HepG2 (cell line): ENCODE measurements around the gene TCOF1. TPM values are rescaled to one million over a fixed set of nuclear protein-coding genes. Genes with fewer than 3 reads are reported as not detected.
A peak's percentile ranks its signal among the peaks of the same experiment; 100 is the strongest.

Experiments
- CSRNP2 ChIP-seq: sonication (generic); formaldehyde crosslinking; conservative IDR thresholded peaks from 2 replicates; pipeline ENCODE4 v1.8.0; 2022; ENCODE audit warnings: low read depth, missing genetic modification reagents
- ERF ChIP-seq: IDR thresholded peaks from 2 replicates; pipeline ENCODE4 v1.6.1; 2018; ENCODE audit warnings: missing biosample characterization, missing genetic modification reagents
- GFI1 ChIP-seq: sonication (generic); formaldehyde crosslinking; IDR thresholded peaks from 2 replicates; pipeline ENCODE4 v1.5.0; 2020; ENCODE audit warnings: missing genetic modification reagents, mild to moderate bottlenecking, borderline replicate concordance
- HCFC1 ChIP-seq: fragments of 150-350 bp; IDR thresholded peaks from 2 replicates; pipeline ENCODE4 v1.6.1; 2014; ENCODE audit warnings: low read depth, low read length
- KMT2A ChIP-seq: sonication (generic); formaldehyde crosslinking; IDR thresholded peaks from 2 replicates; pipeline ENCODE4 v1.4.0; 2020; ENCODE audit warnings: missing genetic modification reagents
- MTF2 ChIP-seq: sonication (generic); formaldehyde crosslinking; IDR thresholded peaks from 2 replicates; pipeline ENCODE4 v1.5.0; 2020; ENCODE audit warnings: missing genetic modification reagents, borderline replicate concordance
- PBX3 ChIP-seq: sonication (generic); formaldehyde crosslinking; IDR thresholded peaks from 2 replicates; pipeline ENCODE4 v1.8.1; 2023; ENCODE audit warnings: missing genetic modification reagents, inconsistent platforms, borderline replicate concordance
- PRMT3 ChIP-seq: sonication (generic); formaldehyde crosslinking; IDR thresholded peaks from 2 replicates; pipeline ENCODE4 v1.8.1; 2022; ENCODE audit warnings: low read depth, mild to moderate bottlenecking, moderate library complexity, missing genetic modification reagents, borderline replicate concordance
- SMARCC2 ChIP-seq: fragments of 450-650 bp; IDR thresholded peaks from 2 replicates; pipeline ENCODE4 v1.6.1; 2017; ENCODE audit warnings: antibody characterized with exemption, mild to moderate bottlenecking
- SNAPC2 ChIP-seq: sonication (generic); formaldehyde crosslinking; IDR thresholded peaks from 2 replicates; pipeline ENCODE4 v1.8.1; 2022; ENCODE audit warnings: mild to moderate bottlenecking, missing genetic modification reagents
- ZBTB7B ChIP-seq: sonication (generic); formaldehyde crosslinking; IDR thresholded peaks from 2 replicates; pipeline ENCODE4 v1.4.0; 2020; ENCODE audit warnings: missing genetic modification reagents
- ZKSCAN8 ChIP-seq: IDR thresholded peaks from 2 replicates; pipeline ENCODE4 v1.6.1; 2016; ENCODE audit warnings: borderline replicate concordance, missing genetic modification reagents, missing compliant biosample characterization
- ZNF10 ChIP-seq: sonication (generic); formaldehyde crosslinking; IDR thresholded peaks from 2 replicates; pipeline ENCODE4 v1.4.0; 2020; ENCODE audit warnings: mild to moderate bottlenecking, low read depth, missing genetic modification reagents, borderline replicate concordance
- ZNF230 ChIP-seq: sonication (generic); formaldehyde crosslinking; IDR thresholded peaks from 2 replicates; pipeline ENCODE4 v1.4.0; 2020; ENCODE audit warnings: mild to moderate bottlenecking, missing genetic modification reagents
- ZNF274 ChIP-seq: sonication (generic); formaldehyde crosslinking; IDR thresholded peaks from 2 replicates; pipeline ENCODE4 v1.5.1; 2020; ENCODE audit warnings: mild to moderate bottlenecking, missing genetic modification reagents
- ZNF275 ChIP-seq: sonication (generic); formaldehyde crosslinking; IDR thresholded peaks from 2 replicates; pipeline ENCODE4 v1.8.0; 2022; ENCODE audit warnings: missing genetic modification reagents, mild to moderate bottlenecking, inconsistent platforms, borderline replicate concordance
- ZNF280D ChIP-seq: sonication (generic); formaldehyde crosslinking; IDR thresholded peaks from 2 replicates; pipeline ENCODE4 v1.5.1; 2020; ENCODE audit warnings: mild to moderate bottlenecking, missing genetic modification reagents
- ZNF572 ChIP-seq: sonication (generic); formaldehyde crosslinking; IDR thresholded peaks from 2 replicates; pipeline ENCODE4 v1.5.1; 2020; ENCODE audit warnings: mild to moderate bottlenecking, missing genetic modification reagents
- ZNF740 ChIP-seq: sonication (generic); formaldehyde crosslinking; IDR thresholded peaks from 2 replicates; pipeline ENCODE4 v1.4.0; 2020; ENCODE audit warnings: missing genetic modification reagents
- ZNF775 ChIP-seq: sonication (generic); formaldehyde crosslinking; IDR thresholded peaks from 2 replicates; pipeline ENCODE4 v1.4.0; 2020; ENCODE audit warnings: missing genetic modification reagents, mild to moderate bottlenecking, moderate library complexity, borderline replicate concordance
- ZSCAN22 ChIP-seq: sonication (generic); formaldehyde crosslinking; IDR thresholded peaks from 2 replicates; pipeline ENCODE4 v1.4.0; 2020; ENCODE audit warnings: mild to moderate bottlenecking, missing genetic modification reagents
- polyA plus RNA-seq, 8 experiments: library from polyadenylated mRNA; depleted of rRNA in 3 of 8; stranded (reverse) in 7 of 8; unstranded in 1 of 8; fragments of >200 nt; fragmentation: Illumina TruSeq in 4 of 8; extraction: Trizol in 4 of 8; gene quantifications; 2 replicates each; pipeline versions ENCODE4 v1.2.1 to v1.2.3, GENCODE V29; 2011 to 2016; ENCODE audit warnings: low read depth in 4 of 8, missing spikeins in 1 of 8, mixed read lengths in 1 of 8; ENCODE audit not compliant: insufficient read depth in 1 of 8
- total RNA-seq, 5 experiments: library from RNA; depleted of rRNA; stranded (reverse); fragments of >200 nt; fragmentation: Illumina TruSeq; extraction: Trizol; gene quantifications; 2 replicates each; pipeline ENCODE4 v1.2.3, GENCODE V29; 2016; ENCODE audit warnings: low read depth in 1 of 5

Gene TCOF1
- total and polyA plus RNA-seq, 2 of the 13 experiments (the other 11 are each of a cell fraction or from before 2014, with no cell fraction given), result 10.1 to 41.6 TPM

- TF ChIP-seq ZNF280D (CRISPR knock-in tag), result 0 out of 2 replicates have a peak, but pooled peaks have one; percentile 18
- TF ChIP-seq ZNF10 (CRISPR knock-in tag), result no peak
- TF ChIP-seq ZSCAN22 (CRISPR knock-in tag), result no peak
- no peak for TF ChIP-seq ZNF274 (CRISPR knock-in tag)
- TF ChIP-seq ZKSCAN8 (CRISPR knock-in tag), result no peak
- TF ChIP-seq ZNF775, result no peak
- TF ChIP-seq ZNF230 (CRISPR knock-in tag), result no peak
- no peak; the same call in 1 of the 2 replicates for TF ChIP-seq ZBTB7B (CRISPR knock-in tag)
- TF ChIP-seq HCFC1, result no peak
- peak; percentile 85 for TF ChIP-seq GFI1 (CRISPR knock-in tag)
- TF ChIP-seq ZNF275 (CRISPR knock-in tag), result no peak
- no peak; the same call in 1 of the 2 replicates for TF ChIP-seq ERF (CRISPR knock-in tag)
- TF ChIP-seq ZNF572 (CRISPR knock-in tag), result no peak
- TF ChIP-seq SMARCC2, result no peak
- no peak for TF ChIP-seq PRMT3 (CRISPR knock-in tag)
- no peak for TF ChIP-seq PBX3 (CRISPR knock-in tag)
- no peak for TF ChIP-seq CSRNP2 (CRISPR knock-in tag)
- no peak for TF ChIP-seq KMT2A (CRISPR knock-in tag)
- no peak for TF ChIP-seq ZNF740 (CRISPR knock-in tag)
- TF ChIP-seq MTF2, result no peak
- no peak for TF ChIP-seq SNAPC2 (CRISPR knock-in tag)
Measured at GRCh38 chr5:150428106-150428876, 70.8 kb downstream of the TCOF1 start (continued).
